K562 (cell line): ENCODE data around the gene CRAT. TPM values are rescaled to one million over a fixed set of nuclear protein-coding genes. Genes with fewer than 3 reads are reported as not detected.

Experiments used
- BDP1 ChIP-seq: IDR thresholded peaks from 3 replicates; pipeline ENCODE4 v1.6.1; 2011; ENCODE audit not compliant: insufficient read length, insufficient read depth
- CBX2 ChIP-seq: fragments of 200-600 bp; sonication (generic); IDR thresholded peaks from one replicate; pipeline ENCODE4 v1.6.1; 2012; ENCODE audit warnings: mild to moderate bottlenecking, low read length, inconsistent platforms; ENCODE audit not compliant: insufficient read depth, poor library complexity, severe bottlenecking
- CREB1 ChIP-seq, 2 experiments: sonication (generic) in 1 of 2; formaldehyde crosslinking in 1 of 2; IDR thresholded peaks; 2 replicates each; pipeline versions ENCODE4 v1.6.1 to v1.8.0; 2012 to 2022; ENCODE audit warnings: inconsistent platforms in 1 of 2, mild to moderate bottlenecking in 1 of 2, missing genetic modification reagents in 1 of 2, moderate library complexity in 1 of 2
- ELK1 ChIP-seq: sonication (generic); formaldehyde crosslinking; IDR thresholded peaks from 2 replicates; pipeline ENCODE4 v1.8.1; 2022; ENCODE audit warnings: missing genetic modification reagents
- FOXO4 ChIP-seq: fragments of 450-650 bp; formaldehyde crosslinking; IDR thresholded peaks from 2 replicates; pipeline ENCODE4 v1.4.0; 2020; ENCODE audit warnings: mild to moderate bottlenecking, moderate library complexity
- KAT2B ChIP-seq: IDR thresholded peaks from one replicate; pipeline ENCODE4 v1.6.1; 2012; ENCODE audit warnings: low read depth, mild to moderate bottlenecking, control low read depth, inconsistent platforms, low read length, moderate library complexity
- MAFF ChIP-seq: IDR thresholded peaks from 2 replicates; pipeline ENCODE4 v1.6.1; 2012; ENCODE audit warnings: low read length, improper control_type of control experiment
- MBD2 ChIP-seq: sonication (generic); IDR thresholded peaks from 2 replicates; pipeline ENCODE4 v1.6.1; 2016; ENCODE audit warnings: low read depth, borderline replicate concordance
- MNT ChIP-seq, 2 experiments: fragments of 450-650 bp; conservative IDR thresholded peaks; 2 replicates each; pipeline ENCODE4 v1.6.1; 2017; ENCODE audit warnings: mild to moderate bottlenecking in 2 of 2, moderate library complexity in 2 of 2
- NCOA4 ChIP-seq: fragments of 450-650 bp; IDR thresholded peaks from 2 replicates; pipeline ENCODE4 v1.6.1; 2018; ENCODE audit warnings: mild to moderate bottlenecking; ENCODE audit not compliant: partially characterized antibody
- POU5F1 ChIP-seq: fragments of 150-350 bp; IDR thresholded peaks from 2 replicates; pipeline ENCODE4 v1.6.1; 2014; ENCODE audit warnings: borderline replicate concordance, low read length, low read depth, mild to moderate bottlenecking; ENCODE audit not compliant: partially characterized antibody
- PPARD ChIP-seq: fragments of 250-450 bp; sonication (Bioruptor Pico); IDR thresholded peaks from 2 replicates; pipeline ENCODE4 v1.8.0; 2022; ENCODE audit warnings: inconsistent platforms, mild to moderate bottlenecking, moderate library complexity
- PYGO2 ChIP-seq: fragments of 450-650 bp; IDR thresholded peaks from 2 replicates; pipeline ENCODE4 v1.6.1; 2016; ENCODE audit warnings: mild to moderate bottlenecking, missing genetic modification characterization, moderate library complexity, missing compliant biosample characterization
- RFX1 ChIP-seq: fragments of 450-650 bp; IDR thresholded peaks from 2 replicates; pipeline ENCODE4 v1.6.1; 2016; ENCODE audit warnings: mild to moderate bottlenecking, moderate library complexity
- TGIF2 ChIP-seq: sonication (generic); formaldehyde crosslinking; IDR thresholded peaks from 2 replicates; pipeline ENCODE4 v1.8.1; 2022; ENCODE audit warnings: mild to moderate bottlenecking, missing genetic modification reagents, moderate library complexity
- ZBTB8A ChIP-seq: fragments of 450-650 bp; IDR thresholded peaks from 2 replicates; pipeline ENCODE4 v1.6.1; 2018; ENCODE audit warnings: mild to moderate bottlenecking, moderate library complexity; ENCODE audit not compliant: partially characterized antibody
- ZBTB9 ChIP-seq: fragments of 450-650 bp; formaldehyde crosslinking; IDR thresholded peaks from 2 replicates; pipeline ENCODE4 v1.4.0; 2020; ENCODE audit warnings: mild to moderate bottlenecking, moderate library complexity
- ZNF133 ChIP-seq: fragments of 250-450 bp; sonication (Bioruptor Pico); IDR thresholded peaks from 2 replicates; pipeline ENCODE4 v1.4.0; 2020; ENCODE audit warnings: mild to moderate bottlenecking
- ZNF511 ChIP-seq: sonication (generic); formaldehyde crosslinking; IDR thresholded peaks from 2 replicates; pipeline ENCODE4 v1.8.0; 2022; ENCODE audit warnings: mild to moderate bottlenecking, missing genetic modification reagents
- ZNF57 ChIP-seq: fragments of 450-650 bp; formaldehyde crosslinking; IDR thresholded peaks from 2 replicates; pipeline ENCODE4 v1.4.0; 2020; ENCODE audit warnings: mild to moderate bottlenecking, moderate library complexity
- ZNF584 ChIP-seq: fragments of 200-800 bp; sonication (Bioruptor generic); IDR thresholded peaks from 2 replicates; pipeline ENCODE4 v1.6.1; 2016; ENCODE audit warnings: low read depth, mild to moderate bottlenecking, missing genetic modification characterization, missing compliant biosample characterization
- ZNF778 ChIP-seq: fragments of 450-650 bp; formaldehyde crosslinking; IDR thresholded peaks from 2 replicates; pipeline ENCODE4 v1.4.0; 2020; ENCODE audit warnings: mild to moderate bottlenecking, moderate library complexity
- polyA plus RNA-seq, 8 experiments: library from polyadenylated mRNA; depleted of rRNA in 4 of 8; stranded (reverse) in 5 of 8; unstranded in 3 of 8; fragments of >200 nt; fragmentation: Nextera tagmentation in 2 of 8; fragmentation: Illumina TruSeq in 1 of 8; extraction: Ambion mirVana in 2 of 8; extraction: Trizol in 1 of 8; gene quantifications; 2 replicates each; pipeline versions ENCODE4 v1.2.1 to v1.2.3, GENCODE V29; 2011 to 2014; ENCODE audit warnings: inconsistent platforms in 1 of 8, missing spikeins in 1 of 8
- total RNA-seq, 7 experiments: library from RNA; depleted of rRNA in 6 of 7; stranded (reverse); fragments of >200 nt in 6 of 7; fragmentation: Illumina TruSeq in 2 of 7; extraction: Trizol in 2 of 7; gene quantifications; 2 replicates each; pipeline versions ENCODE4 v1.2.1 to v1.2.3, GENCODE V29; 2011 to 2021; ENCODE audit warnings: low replicate concordance in 1 of 7

The CRAT gene
- total and polyA plus RNA-seq, 9 of the 15 experiments (the other 6 are each of a cell fraction or from before 2014, with no cell fraction given): 0.20 to 13.8 (median 5.4) TPM

- peak; percentile 92 for TF ChIP-seq FOXO4 (CRISPR knock-in tag)
- TF ChIP-seq RFX1: no peak
- peak; percentile 84 for TF ChIP-seq CREB1 (IDR thresholded peaks at IDR 0.05)
- peak; percentile 92 for TF ChIP-seq CREB1 (CRISPR knock-in tag; IDR thresholded peaks at IDR 0.05)
- no peak for TF ChIP-seq CBX2
- no peak for TF ChIP-seq ZNF57 (CRISPR knock-in tag)
- peak; percentile 100 for TF ChIP-seq MBD2
- peak; percentile 66; the same call in 1 of the 2 replicates for TF ChIP-seq ZBTB9 (CRISPR knock-in tag)
- TF ChIP-seq ELK1 (CRISPR knock-in tag): no peak
- TF ChIP-seq ZBTB8A: no peak
- TF ChIP-seq MAFF: no peak
- TF ChIP-seq NCOA4: no peak
- TF ChIP-seq PYGO2 (tag): peak; percentile 78
- 0 out of 2 replicates have a peak, but pooled peaks have one; percentile 24 for TF ChIP-seq ZNF133
- no peak for TF ChIP-seq KAT2B
- TF ChIP-seq MNT (conservative IDR thresholded peaks at IDR 0.05): peak; percentile 80 to 93
- TF ChIP-seq ZNF584 (CRISPR knock-in tag): peak; percentile 98
- TF ChIP-seq TGIF2 (CRISPR knock-in tag): no peak; the same call in 1 of the 2 replicates
- peak; percentile 62 for TF ChIP-seq ZNF511
- TF ChIP-seq BDP1: no peak
- no peak for TF ChIP-seq PPARD (CRISPR knock-in tag)
- no peak for TF ChIP-seq ZNF778 (CRISPR knock-in tag)
- TF ChIP-seq POU5F1: no peak
Measured at GRCh38 chr9:129080601-129081387, 29.8 kb downstream of the CRAT start, which contains the start of gene DOLPP1 (continued).
